ENCODE data around the gene SFTA2. TPM values are rescaled to one million over a fixed set of nuclear protein-coding genes. Genes with fewer than 3 reads are reported as not detected.

Gene SFTA2
- total and polyA plus RNA-seq, 2 of the 8 experiments (the other 6 are each of a cell fraction or from before 2014, with no cell fraction given): not detected

GRCh38 chr6:30889496-30889885, 42.5 kb downstream of the SFTA2 start (continued):
- no peak for TF ChIP-seq TCF12 (IDR thresholded peaks at IDR 0.05; ENCODE audit: low read depth, low read length)
- TF ChIP-seq ATF3 (IDR thresholded peaks at IDR 0.05; ENCODE audit: insufficient read depth, low read depth, low read length): no peak
